HG02943 (cell line): ENCODE data around the gene NT5C.
A peak's percentile ranks its signal among the peaks of the same experiment; 100 is the strongest.
"Not testable (repeated sequence)": the region's sequence is repeated elsewhere in the genome, so short reads cannot be mapped to it uniquely, and the experiment has no call there.

Source experiments
- ATAC-seq: cut with Tn5 transposase; IDR thresholded peaks from one replicate; pipeline ENCODE4 v1.9.1; 2021; ENCODE audit warnings: mild to moderate bottlenecking, low read depth, moderate library complexity; ENCODE audit not compliant: unreplicated experiment

Gene NT5C

DNA sequence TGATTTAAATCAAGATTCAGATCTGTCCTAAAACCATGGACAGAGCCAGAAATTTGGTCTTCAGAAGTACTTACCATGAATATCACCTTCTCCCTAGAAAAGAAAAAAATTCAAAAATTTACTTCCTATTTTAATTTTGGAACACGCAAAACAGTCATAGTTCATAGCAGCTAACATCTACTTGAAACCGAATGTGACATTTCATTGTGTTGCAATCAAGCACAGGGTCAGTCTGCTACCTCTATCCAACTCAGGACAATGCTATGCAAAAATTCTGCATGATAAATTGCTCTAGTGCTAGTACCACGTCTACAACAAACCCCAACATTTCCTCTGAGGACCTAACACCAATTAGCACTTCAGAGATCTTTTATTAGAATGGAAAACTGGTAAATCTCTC lies 15.1 kb upstream of the NT5C start:
- ATAC-seq = no peak

DNA sequence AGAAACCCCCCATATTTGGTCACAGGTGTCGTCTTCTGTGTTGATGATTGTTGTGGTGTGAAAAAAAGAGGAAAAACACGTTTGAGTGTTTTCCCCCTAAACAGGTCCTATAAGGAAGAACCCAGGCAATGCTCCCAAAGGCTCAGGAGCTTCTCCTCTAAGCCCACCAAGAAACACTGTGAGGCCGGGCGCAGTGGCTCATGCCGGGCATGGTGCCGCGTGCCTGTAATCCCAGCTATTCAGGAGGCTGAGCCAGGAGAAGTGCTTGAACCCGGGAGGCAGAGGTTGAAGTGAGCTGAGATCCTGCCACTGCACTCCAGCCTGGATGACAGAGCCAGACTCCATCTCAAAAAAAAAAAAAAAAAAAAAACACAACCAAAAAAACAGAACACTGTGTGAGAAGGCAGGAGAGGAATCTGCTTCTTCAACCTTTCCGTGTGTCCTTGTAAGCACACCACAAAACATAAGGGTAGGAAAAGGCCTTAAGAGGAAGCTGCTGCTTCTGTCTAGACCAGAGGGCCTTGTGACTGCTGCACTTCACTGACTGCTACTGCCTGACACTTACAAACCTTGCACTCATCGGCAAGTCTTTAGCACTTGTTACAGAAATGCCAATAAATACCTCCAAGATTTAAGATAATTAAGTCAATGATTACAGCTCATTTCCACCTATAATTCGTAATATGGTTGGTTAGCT lies 13.4 kb upstream of the NT5C start:
- ATAC-seq = no peak

DNA sequence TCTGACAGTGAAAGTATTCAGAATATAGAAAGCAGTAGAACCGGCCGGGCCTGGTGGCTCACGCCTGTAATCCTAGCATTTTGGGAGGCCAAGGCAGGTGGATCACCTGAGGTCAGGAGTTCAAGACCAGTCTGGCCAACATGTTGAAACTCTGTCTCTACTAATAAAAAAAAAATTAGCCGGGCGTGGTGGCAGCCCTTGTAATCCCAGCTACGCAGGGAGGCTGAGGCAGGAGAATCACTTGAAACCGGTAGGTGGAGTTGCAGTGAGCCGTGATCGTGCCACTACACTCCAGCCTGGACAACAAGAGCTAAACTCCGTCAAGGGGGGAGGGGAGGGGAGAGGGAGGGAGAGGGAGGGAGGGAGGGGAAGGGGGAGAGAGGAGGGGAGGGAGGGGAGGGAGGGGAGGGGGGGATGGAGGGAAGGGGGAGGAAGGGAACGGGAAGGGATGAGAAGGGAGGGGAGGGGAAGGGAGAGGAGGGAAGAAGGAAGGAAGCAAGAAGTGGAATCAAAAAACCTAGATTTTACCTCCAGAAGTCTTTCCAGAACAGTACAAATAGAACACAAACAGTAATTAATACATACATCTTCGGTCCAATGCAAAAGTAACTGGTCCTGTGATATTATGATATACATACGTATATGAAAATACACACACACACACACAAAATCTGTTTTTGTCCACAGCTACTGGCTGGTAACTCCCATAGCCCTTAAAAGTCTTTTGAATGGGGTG lies 10.9 kb upstream of the NT5C start:
- ATAC-seq = no peak

DNA sequence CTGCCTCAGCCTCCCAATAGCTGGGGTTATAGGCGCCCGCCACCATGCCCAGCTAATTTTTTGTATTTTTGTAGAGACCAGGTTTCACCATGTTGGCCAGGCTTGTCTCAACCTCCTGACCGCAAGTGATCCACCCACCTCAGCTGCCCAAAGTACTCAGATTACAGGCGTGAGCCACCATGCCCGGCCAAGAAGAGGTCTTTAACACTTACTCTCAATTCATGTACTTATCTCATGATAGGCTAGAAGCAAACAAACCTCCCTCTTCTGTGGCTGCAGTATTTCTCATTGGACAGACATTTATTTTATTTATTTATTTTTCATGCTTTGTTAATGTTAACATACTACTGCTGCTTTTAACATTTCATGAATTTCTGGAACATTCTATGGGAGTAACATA lies 7.0 kb upstream of the NT5C start:
- ATAC-seq = no peak

DNA sequence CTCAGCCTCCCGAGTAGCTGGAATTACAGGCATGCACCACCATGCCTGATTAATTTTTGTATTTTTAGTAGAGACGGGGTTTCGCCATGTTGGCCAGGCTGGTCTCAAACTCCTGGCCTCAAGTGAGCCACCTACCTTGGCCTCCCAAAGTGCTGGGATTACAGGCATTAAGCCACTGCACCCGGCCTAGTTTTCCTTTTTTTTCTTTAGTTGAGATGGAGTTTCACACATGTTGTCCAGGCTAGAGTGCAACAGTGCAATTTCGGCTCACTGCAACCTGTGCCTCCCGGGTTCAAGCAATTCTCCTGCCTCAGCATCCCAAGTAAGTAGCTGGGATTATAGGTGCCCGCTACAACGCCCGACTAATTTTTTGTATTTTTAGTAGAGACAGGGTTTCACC lies 6.2 kb upstream of the NT5C start:
- ATAC-seq = not testable (repeated sequence)

DNA sequence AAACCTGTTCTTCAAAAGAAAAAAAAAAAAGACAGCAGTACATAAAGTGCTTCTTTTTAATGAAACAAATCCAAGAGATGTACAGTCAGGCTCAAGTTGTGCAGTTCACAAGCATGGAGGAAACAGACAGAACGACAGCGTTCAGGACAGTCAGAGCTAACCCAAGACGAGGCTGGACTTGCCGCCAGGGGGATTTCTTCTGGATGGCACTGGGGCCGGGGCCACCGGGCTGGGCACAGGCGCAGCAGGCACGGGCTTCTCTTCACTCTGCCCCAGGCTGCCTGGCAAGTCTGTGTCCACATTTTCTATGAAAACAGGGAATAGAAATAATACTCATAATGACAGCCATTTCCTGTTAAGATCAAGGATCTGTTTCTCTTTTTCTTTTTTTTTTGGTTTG lies 4.4 kb upstream of the NT5C start:
- no peak for ATAC-seq

DNA sequence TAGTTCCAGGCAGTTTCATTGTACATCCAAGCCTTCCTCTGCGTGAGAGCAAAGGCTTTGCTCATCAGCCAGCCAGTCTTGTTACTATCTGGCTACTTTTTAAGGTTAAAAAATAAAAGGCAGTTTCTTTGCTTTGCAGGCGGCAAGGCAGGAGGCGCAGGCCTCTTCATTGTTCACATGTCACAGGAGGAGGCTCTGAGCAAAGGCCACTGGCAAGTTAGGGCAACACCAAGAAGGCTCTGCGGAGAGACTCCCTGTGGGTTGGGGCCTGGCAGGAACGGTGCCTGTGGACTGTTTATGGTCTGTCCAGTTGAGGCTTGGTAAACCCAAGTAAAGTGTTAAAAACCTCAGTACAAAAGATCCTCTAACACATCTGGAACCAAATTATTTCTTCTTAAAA lies 3.9 kb upstream of the NT5C start:
- ATAC-seq = no peak

DNA sequence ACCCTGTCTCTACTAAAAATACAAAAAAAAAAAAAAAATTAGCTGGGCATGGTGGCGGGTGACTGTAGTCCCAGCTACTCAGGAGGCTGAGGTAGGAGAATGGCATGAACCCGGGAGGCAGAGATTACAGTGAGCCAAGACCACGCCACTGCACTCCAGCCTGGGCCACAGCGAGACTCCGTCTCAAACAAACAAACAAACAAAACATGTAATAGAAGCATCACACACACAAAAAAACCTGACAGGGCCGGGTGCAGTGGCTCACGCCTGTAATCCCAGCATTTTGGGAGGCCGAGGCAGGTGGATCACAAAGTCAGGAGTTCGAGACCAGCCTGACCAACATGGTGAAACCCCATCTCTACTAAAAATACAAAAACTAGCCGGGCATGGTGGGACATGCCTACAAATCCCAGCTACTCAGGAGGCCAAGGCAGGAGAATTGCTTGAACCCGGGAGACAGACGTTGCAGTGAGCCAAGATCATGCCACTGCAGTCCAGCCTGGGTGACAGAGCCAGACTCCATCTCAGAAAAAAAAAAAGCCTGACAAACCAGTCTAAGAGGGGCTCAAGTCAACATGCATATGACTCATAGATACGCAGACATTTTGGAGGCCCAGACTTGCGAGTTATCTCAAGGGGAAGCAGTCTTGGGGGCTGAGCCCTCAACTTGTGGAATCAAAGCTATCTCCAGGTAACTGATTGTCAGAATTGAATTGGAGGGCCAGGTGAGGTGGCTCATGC lies 2.2 kb upstream of the NT5C start:
- ATAC-seq = not testable (repeated sequence)

DNA sequence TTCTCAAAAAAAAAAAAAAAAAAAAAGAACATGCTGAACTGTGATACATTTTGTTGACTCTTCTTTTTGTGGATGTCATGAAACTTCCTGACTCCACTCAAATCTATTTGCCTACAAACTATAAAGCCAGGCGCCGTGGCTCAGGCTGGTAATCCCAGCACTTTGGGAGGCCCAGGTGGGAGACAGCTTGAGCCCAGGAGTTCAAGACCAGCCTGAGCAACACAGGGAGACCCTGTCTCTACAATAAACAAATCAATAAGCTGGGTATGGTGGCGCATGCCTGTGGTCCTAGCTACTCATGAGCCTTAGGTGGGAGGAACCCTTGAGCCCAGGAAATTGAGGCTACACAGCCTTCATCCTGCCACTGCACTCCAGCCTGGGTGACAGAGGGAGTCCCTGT lies 1.5 kb upstream of the NT5C start:
- ATAC-seq = no peak

DNA sequence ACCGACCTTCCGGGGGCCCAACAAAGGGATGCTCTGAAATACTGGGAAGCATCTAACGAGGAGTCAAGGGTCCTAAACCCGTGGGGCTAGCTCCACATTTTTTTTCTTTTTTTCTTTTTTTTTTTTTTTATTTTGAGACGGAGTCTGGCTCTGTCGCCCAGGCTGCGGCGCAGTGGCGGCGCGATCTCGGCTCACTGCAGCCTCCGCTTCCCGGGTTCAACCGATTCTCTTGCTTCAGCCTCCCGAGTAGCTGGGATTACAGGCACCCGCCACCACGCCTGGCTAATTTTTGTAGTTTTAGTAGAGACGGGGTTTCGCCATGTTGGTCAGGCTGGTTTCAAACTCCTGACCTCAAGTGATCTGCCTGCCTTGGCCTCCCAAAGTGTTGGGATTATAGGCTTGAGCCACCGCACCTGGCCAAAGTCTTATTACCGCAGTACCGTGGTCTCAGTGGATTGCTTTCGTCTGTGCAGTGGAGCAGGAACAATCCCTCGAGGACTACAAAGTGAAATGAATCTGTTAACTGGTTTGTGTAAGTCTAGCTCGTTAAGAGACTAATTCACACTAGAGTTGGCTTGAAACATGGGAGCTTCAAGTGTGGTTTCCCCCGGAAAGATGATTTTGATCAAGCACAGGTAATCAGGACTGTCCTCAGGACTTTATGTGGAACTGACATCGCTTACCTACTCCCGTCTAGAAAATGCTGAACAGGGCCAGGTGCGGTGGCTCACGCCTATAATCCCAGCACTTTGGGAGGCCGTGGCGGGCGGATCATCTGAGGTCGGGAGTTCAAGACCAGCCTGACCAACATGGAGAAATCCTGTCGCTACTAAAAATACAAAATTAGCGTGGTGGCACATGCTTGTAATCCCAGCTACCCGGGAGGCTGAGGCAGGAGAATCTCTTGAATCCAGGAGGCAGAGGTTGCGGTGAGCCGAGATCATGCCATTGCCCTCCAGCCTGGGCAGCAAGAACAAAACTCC lies 767 bp upstream of the NT5C start:
- ATAC-seq = not testable (repeated sequence)

DNA sequence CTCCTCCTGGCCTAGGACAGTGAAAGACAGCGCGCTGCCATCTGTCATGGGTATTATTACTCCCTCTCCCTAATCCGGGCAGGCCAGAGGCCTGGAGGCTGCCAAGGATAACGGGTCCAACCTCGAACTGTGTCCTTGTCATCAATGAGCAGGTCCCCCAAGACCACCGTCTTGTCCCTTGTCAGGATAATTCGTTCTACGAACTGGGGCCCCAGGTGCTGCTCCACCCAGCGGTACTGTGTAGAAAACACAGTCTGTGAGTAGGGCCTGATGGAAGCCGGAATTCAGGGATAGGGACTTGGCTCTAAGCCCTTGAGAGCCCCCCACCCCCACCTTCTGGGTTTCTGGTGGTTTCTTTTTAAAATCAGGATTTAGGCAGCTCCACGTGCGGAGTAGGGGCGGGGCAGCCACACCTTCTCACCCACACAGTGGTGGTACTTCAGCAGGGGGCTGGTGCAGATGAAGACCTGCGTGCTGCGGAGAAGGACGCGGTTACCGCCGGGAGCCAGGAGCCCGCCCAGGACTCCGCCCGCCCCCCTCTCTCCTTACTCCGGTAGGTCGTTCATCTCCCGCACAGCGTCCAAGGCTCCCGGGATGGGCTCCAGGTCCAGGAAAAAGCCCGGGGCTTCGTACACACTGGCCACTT lies 787 bp downstream of the NT5C start:
- ATAC-seq = peak; percentile 14

DNA sequence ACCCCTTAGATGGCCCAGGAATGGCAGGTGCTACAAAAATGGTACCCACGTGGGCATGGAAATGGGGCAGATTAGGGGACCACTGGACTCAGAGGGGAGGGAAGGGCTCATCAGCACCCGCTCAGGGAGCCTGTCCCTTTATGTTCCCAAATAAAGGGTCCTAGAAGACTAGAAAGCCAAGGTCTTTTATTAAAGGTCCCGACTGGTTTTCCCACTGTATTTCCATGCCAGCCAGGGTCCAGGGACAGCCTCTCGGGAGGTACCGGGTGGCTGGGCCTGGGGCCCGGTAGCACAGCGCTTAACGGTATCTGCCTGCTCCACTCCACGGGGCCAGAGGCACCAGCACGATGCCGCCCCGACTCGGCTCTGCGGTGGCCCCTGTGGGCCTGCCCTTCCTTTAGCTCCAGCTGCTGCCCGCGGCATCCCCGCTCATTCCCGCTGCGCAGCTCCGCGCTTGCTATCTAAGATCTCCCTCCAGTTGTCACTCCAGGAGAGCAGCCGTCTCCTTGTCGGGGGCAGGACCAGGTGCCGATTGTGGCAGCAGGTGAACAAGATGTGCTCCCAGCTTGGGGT lies 1.4 kb downstream of the NT5C start:
- no peak for ATAC-seq

DNA sequence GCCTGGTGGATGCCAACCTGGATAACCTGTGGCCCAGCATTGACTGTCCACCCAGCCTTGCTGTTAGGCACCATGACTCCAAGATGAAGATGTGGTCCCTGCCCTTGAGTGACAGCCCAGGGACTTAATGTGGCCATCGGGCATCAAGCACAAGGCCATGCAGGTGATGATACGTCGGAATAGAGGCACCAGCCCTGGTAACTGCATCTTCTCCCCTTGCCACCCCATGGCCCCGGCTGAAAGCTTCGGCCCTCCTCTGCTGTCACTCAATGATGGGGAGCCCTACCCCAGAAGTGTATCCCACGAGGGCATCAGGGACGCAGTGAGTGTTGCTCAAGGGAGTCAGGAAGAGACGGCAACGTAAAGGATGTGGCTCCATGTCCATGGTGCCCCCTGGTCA lies 2.0 kb downstream of the NT5C start:
- ATAC-seq = no peak

DNA sequence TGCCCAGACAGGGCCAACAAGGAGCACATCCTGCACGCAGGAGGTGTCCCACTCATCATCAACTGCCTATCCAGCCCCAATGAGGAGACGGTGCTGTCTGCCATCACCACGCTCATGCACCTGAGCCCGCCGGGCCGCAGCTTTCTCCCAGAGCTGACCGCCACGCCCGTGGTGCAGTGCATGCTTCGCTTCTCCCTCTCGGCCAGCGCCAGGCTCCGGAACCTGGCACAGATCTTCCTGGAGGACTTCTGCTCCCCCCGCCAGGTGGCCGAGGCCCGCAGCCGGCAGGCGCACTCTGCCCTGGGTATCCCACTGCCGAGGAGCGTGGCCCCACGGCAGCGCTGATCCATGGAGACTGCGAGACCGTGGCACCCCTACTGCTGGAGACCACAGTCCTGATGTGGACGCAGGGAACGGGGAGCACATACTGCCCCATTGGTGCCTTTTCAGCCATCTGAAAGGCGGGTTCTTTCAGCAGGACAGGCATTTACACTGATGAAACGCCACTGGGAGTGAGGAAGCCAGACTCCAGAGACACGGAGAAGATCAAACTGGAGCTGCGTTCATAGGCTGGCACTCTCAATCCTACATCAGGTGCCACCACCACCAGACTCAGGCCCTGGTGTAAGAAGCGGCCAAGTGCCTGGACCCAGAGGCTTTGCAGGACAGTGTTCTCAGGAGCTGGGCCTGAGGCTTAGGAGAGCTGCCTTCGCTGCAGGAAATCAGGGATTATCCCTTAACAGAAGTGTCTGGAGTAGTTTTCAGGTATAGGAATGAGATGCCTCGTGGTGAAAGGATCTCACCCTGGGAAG lies 2.6 kb downstream of the NT5C start:
- no peak for ATAC-seq

DNA sequence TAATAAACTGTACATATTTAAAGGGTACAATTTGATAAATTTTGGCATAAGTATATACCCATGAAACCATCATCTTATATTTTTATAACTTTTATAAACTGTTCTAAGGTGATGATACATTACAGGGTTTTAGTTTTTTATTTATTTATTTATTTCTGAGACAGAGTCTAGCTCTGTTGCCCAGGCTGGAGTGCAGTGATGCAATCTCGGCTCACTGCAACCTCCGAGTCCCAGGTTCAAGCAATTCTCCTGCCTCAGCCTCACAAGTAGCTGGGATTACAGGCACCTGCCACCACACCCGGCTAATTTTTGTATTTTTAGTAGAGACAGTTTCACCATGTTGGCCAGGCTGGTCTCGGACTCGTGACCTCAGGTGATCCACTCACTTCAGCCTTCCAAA lies 3.6 kb downstream of the NT5C start:
- not testable (repeated sequence) for ATAC-seq

DNA sequence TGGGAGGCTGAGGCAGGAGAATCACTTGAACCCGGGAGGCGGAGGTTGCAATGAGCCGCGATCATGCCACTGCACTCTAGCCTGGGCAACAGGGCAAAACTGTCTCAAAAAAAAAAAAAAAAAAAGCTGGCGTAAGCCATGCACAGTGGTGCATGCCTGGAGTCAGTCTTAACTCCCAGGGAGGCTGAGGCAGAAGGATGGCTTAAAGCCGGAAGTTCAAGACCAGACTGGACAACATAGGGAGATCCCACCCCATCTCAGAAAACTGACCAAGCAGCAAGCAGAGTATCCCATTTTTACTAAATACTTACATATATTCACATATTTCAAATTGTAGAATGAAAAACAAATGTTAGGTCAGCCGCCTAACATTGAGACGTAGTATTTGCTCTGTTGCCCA lies 4.6 kb downstream of the NT5C start:
- no peak for ATAC-seq

DNA sequence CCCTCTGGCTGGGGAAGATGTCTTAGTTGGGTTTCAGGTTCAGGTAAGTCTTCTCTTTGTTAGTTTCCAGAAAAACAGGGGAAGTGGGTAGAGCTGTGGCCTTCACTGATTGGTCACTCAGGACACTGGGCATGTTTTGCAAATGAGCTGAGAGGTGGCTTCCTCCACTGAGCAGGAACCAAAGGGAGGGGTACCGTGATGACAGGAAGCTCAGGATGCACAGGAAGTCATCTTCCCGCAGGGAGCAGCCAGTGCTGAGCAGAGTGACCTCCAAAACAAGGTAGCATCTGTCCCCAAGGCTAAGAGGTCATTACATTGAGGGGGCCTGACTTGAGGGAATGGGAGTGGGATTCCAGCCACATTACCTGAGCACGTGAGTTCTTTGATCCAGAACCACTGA lies 5.6 kb downstream of the NT5C start:
- no peak for ATAC-seq

DNA sequence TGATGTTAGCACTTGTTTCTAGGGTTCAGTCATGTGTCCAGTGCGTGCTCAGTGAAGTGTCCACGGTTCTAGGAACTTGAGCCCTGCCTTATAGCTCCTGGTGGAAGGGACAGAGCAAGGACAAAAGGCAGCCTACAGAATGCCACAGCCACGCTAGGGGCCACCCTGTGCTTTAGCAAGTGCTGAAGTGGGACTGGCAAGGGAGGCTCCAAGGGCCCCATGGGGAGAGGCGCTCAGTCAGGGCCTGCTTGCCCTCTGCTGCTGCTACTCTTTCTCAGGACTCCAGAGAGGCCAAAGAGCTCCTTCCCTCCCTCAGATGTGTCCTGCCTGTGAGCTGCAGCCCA lies 6.8 kb downstream of the NT5C start:
- ATAC-seq = no peak
